SK-N-SH treated with all-trans-retinoic acid at 6 μM for 48 hours (cell line): Measurements from ENCODE around the gene TRIM47.

Experiments
- ARNTL ChIP-seq: fragments of 450-650 bp; formaldehyde crosslinking; IDR thresholded peaks from 2 replicates; pipeline ENCODE4 v1.5.0; 2020; ENCODE audit warnings: low read depth, mild to moderate bottlenecking, moderate library complexity, borderline replicate concordance
- ESRRG ChIP-seq: fragments of 250-450 bp; sonication (Bioruptor Pico); IDR thresholded peaks from 2 replicates; pipeline ENCODE4 v1.6.1; 2021; ENCODE audit warnings: mild to moderate bottlenecking
- PATZ1 ChIP-seq: fragments of 250-450 bp; sonication (Bioruptor Pico); IDR thresholded peaks from 2 replicates; pipeline ENCODE4 v1.8.0; 2020; ENCODE audit warnings: mild to moderate bottlenecking, moderate library complexity, borderline replicate concordance
- TCF4 ChIP-seq: fragments of 250-450 bp; sonication (Bioruptor Pico); IDR thresholded peaks from 2 replicates; pipeline ENCODE4 v1.8.0; 2021; ENCODE audit warnings: mild to moderate bottlenecking, moderate library complexity, borderline replicate concordance
- ZNF565 ChIP-seq: fragments of 450-650 bp; formaldehyde crosslinking; conservative IDR thresholded peaks from 2 replicates; pipeline ENCODE4 v1.5.0; 2020; ENCODE audit warnings: low read depth, mild to moderate bottlenecking, moderate library complexity
- ZNF8 ChIP-seq: fragments of 450-650 bp; formaldehyde crosslinking; IDR thresholded peaks from 2 replicates; pipeline ENCODE4 v1.5.0; 2020; ENCODE audit warnings: mild to moderate bottlenecking, moderate library complexity

GRCh38 chr17:75899353-75899752, 21.0 kb upstream of the TRIM47 start:
- TF ChIP-seq TCF4 (CRISPR knock-in tag) = no peak
- TF ChIP-seq ARNTL (CRISPR knock-in tag) = no peak
- no peak for TF ChIP-seq ESRRG
- no peak for TF ChIP-seq PATZ1 (CRISPR knock-in tag)
- TF ChIP-seq ZNF565 (CRISPR knock-in tag) = no peak
- no peak for TF ChIP-seq ZNF8 (CRISPR knock-in tag)
